Neural progenitor cell (in vitro differentiated cells): ENCODE data around the gene PRR30.

Experiments used
- EZH2 ChIP-seq: fragments of 200-600 bp; sonication (generic); IDR thresholded peaks from 2 replicates; pipeline ENCODE4 v1.6.1; 2017; ENCODE audit warnings: antibody characterized with exemption, mild to moderate bottlenecking, moderate library complexity
- EZH2phosphoT487 ChIP-seq: fragments of 200-600 bp; sonication (generic); IDR thresholded peaks from 2 replicates; pipeline ENCODE4 v1.6.1; 2017; ENCODE audit warnings: antibody characterized with exemption
- TF ChIP-seq, protein P1 (sequence below): fragments of 200-600 bp; sonication (generic); IDR thresholded peaks from 2 replicates; pipeline ENCODE4 v1.5.1; 2017; ENCODE audit warnings: antibody characterized with exemption, mild to moderate bottlenecking

DNA sequence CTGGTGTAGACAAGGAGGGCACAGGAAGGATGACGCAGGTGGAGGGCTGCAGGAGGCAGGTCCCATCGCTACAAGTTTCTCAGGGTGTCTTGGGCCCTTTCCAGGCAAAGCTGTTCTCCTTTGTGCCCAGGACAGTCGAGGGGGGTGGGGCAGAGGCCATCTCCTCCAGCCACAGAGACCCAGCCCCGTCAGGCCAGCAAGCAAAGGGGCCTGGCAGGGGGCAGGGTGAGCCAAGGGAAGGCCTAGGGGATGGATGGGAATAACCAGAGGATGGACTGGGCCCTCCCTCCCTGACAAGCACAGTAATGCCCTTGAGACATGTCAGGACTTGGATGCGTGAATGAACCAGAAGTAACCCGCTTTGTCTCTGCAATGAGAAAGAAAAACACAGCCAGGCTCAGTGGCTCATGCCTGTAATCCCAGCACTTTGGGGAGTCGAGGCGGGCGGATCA lies 15.9 kb upstream of the PRR30 start:
- TF ChIP-seq, protein P1, sequence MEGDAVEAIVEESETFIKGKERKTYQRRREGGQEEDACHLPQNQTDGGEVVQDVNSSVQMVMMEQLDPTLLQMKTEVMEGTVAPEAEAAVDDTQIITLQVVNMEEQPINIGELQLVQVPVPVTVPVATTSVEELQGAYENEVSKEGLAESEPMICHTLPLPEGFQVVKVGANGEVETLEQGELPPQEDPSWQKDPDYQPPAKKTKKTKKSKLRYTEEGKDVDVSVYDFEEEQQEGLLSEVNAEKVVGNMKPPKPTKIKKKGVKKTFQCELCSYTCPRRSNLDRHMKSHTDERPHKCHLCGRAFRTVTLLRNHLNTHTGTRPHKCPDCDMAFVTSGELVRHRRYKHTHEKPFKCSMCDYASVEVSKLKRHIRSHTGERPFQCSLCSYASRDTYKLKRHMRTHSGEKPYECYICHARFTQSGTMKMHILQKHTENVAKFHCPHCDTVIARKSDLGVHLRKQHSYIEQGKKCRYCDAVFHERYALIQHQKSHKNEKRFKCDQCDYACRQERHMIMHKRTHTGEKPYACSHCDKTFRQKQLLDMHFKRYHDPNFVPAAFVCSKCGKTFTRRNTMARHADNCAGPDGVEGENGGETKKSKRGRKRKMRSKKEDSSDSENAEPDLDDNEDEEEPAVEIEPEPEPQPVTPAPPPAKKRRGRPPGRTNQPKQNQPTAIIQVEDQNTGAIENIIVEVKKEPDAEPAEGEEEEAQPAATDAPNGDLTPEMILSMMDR: no peak
- TF ChIP-seq EZH2phosphoT487 (no peak), EZH2 (no peak)
